Type B pancreatic cell (in vitro differentiated cells): ENCODE results near the gene C9. TPM values are rescaled to one million over a fixed set of nuclear protein-coding genes. Genes with fewer than 3 reads are reported as not detected.

ENCODE experiments used
- DNase-seq: peaks from one replicate; pipeline ENCODE4 v3.0.0; 2021; ENCODE audit warnings: mixed read lengths; ENCODE audit not compliant: unreplicated experiment; ENCODE audit errors: extremely low spot score
- H3K27ac Mint-ChIP-seq: 2 replicates; pipeline ENCODE4 v1.8.0; 2021; ENCODE audit warnings: mild to moderate bottlenecking, mixed read lengths
- H3K27me3 Mint-ChIP-seq: 2 replicates; pipeline ENCODE4 v1.8.0; 2021; ENCODE audit warnings: mixed read lengths
- H3K36me3 Mint-ChIP-seq: 2 replicates; pipeline ENCODE4 v1.8.0; 2021; ENCODE audit warnings: mixed read lengths
- H3K4me1 Mint-ChIP-seq: one replicate; pipeline ENCODE4 v1.8.0; 2021; ENCODE audit warnings: mixed read lengths; ENCODE audit not compliant: unreplicated experiment
- H3K4me3 Mint-ChIP-seq: 2 replicates; pipeline ENCODE4 v1.8.0; 2021; ENCODE audit warnings: mild to moderate bottlenecking, mixed read lengths
- H3K9me3 Mint-ChIP-seq: 2 replicates; pipeline ENCODE4 v1.8.0; 2021; ENCODE audit warnings: mixed read lengths
- CTCF ChIP-seq: fragments of 200-600 bp; sonication (generic); conservative IDR thresholded peaks from 2 replicates; pipeline ENCODE4 v1.5.0; 2021; ENCODE audit warnings: antibody characterized with exemption, mild to moderate bottlenecking
- total RNA-seq: library from RNA; stranded (reverse); gene quantifications from 2 replicates; pipeline ENCODE4 v1.2.1, GENCODE V29; 2021; ENCODE audit warnings: low replicate concordance

The C9 gene
- total RNA-seq, 1 donor from 2014 or later: not detected

GRCh38 chr5:39396843-39397242, 32.5 kb upstream of the C9 start:
- peaks cover 26% of the 10 kb centered on the region for H3K36me3 Mint-ChIP-seq
- peaks cover 40% of the 10 kb centered on the region for H3K4me1 Mint-ChIP-seq
- DNase-seq: no peak
- no peak overlapping the region for H3K27ac Mint-ChIP-seq
- no peak for TF ChIP-seq CTCF
- no peaks in the 10 kb centered on the region for H3K9me3 Mint-ChIP-seq
- no peak overlapping the region for H3K4me3 Mint-ChIP-seq
- no peaks in the 10 kb centered on the region for H3K27me3 Mint-ChIP-seq

- TF ChIP-seq CTCF: no peak
- peaks cover 32% of the 10 kb centered on the region for H3K36me3 Mint-ChIP-seq
- no peak overlapping the region for H3K4me3 Mint-ChIP-seq
- no peaks in the 10 kb centered on the region for H3K9me3 Mint-ChIP-seq
- no peaks in the 10 kb centered on the region for H3K27me3 Mint-ChIP-seq
- H3K27ac Mint-ChIP-seq: no peak overlapping the region
- no peak for DNase-seq
- peaks cover 32% of the 10 kb centered on the region for H3K4me1 Mint-ChIP-seq
These were observed 31.2 kb upstream of the C9 start for GRCh38 chr5:39395521-39395920.

GRCh38 chr5:39394946-39395345, 30.7 kb upstream of the C9 start:
- H3K27me3 Mint-ChIP-seq: no peaks in the 10 kb centered on the region
- H3K27ac Mint-ChIP-seq: no peak overlapping the region
- no peak for TF ChIP-seq CTCF
- peaks cover 28% of the 10 kb centered on the region for H3K4me1 Mint-ChIP-seq
- H3K36me3 Mint-ChIP-seq: peaks cover 32% of the 10 kb centered on the region
- H3K9me3 Mint-ChIP-seq: no peaks in the 10 kb centered on the region
- DNase-seq: no peak
- H3K4me3 Mint-ChIP-seq: no peak overlapping the region

- H3K9me3 Mint-ChIP-seq: no peaks in the 10 kb centered on the region
- no peak for TF ChIP-seq CTCF
- H3K27ac Mint-ChIP-seq: no peak overlapping the region
- H3K4me1 Mint-ChIP-seq: peaks cover 10% of the 10 kb centered on the region
- no peaks in the 10 kb centered on the region for H3K27me3 Mint-ChIP-seq
- H3K36me3 Mint-ChIP-seq: peaks cover 43% of the 10 kb centered on the region
- no peak overlapping the region for H3K4me3 Mint-ChIP-seq
- no peak for DNase-seq
These were observed 26.6 kb upstream of the C9 start for GRCh38 chr5:39390945-39391344.

GRCh38 chr5:39387293-39387692, 23.0 kb upstream of the C9 start:
- Mint-ChIP-seq H3K36me3 (peaks cover 46% of the 10 kb centered on the region), H3K4me1 (no peaks in the 10 kb centered on the region), H3K9me3 (no peaks in the 10 kb centered on the region), H3K4me3 (no peak overlapping the region), H3K27me3 (no peaks in the 10 kb centered on the region), H3K27ac (no peak overlapping the region)
- TF ChIP-seq CTCF: no peak
- no peak for DNase-seq

GRCh38 chr5:39384271-39384670, 20.0 kb upstream of the C9 start:
- no peak overlapping the region for H3K4me3 Mint-ChIP-seq
- peaks cover 62% of the 10 kb centered on the region for H3K36me3 Mint-ChIP-seq
- no peak for TF ChIP-seq CTCF
- no peaks in the 10 kb centered on the region for H3K4me1 Mint-ChIP-seq
- H3K27ac Mint-ChIP-seq: no peak overlapping the region
- no peaks in the 10 kb centered on the region for H3K27me3 Mint-ChIP-seq
- DNase-seq: no peak
- H3K9me3 Mint-ChIP-seq: no peaks in the 10 kb centered on the region
